Astrocyte (in vitro differentiated cells and primary cell): ENCODE results near the gene ITGA1. TPM values are rescaled to one million over a fixed set of nuclear protein-coding genes. Genes with fewer than 3 reads are reported as not detected.

Experiments
- DNase-seq: peaks from one replicate; pipeline ENCODE4 v3.0.0-alpha.2; 2010; ENCODE audit warnings: low read depth
- FAIRE-seq: peaks from 2 replicates; lab custom pipeline; 2011; peaks lifted over from hg19 to GRCh38; lab: Jason Lieb, UNC
- H2AFZ ChIP-seq: 2 replicates; pipeline ENCODE4 v1.6.0; 2012; ENCODE audit warnings: low read depth, low read length, inconsistent platforms
- H3K27ac ChIP-seq: 2 replicates; pipeline ENCODE4 v1.5.1; 2011; ENCODE audit warnings: low read depth, low read length, inconsistent platforms
- H3K27me3 ChIP-seq: 2 replicates; pipeline ENCODE4 v1.6.0; 2011; ENCODE audit warnings: low read length, inconsistent platforms; ENCODE audit not compliant: insufficient read depth
- H3K36me3 ChIP-seq: 2 replicates; pipeline ENCODE4 v1.5.1; 2011; ENCODE audit warnings: low read length, inconsistent platforms; ENCODE audit not compliant: insufficient read depth
- H3K4me1 ChIP-seq: 2 replicates; pipeline ENCODE4 v1.5.1; 2011; ENCODE audit warnings: low read length, inconsistent platforms; ENCODE audit not compliant: insufficient read depth
- H3K4me2 ChIP-seq: 2 replicates; pipeline ENCODE4 v1.6.0; 2012; ENCODE audit warnings: low read length, inconsistent platforms
- H3K4me3 ChIP-seq: 2 replicates; pipeline ENCODE4 v1.5.1; 2011; ENCODE audit warnings: low read depth, mild to moderate bottlenecking, low read length, inconsistent platforms; ENCODE audit not compliant: insufficient read depth
- H3K79me2 ChIP-seq: 2 replicates; pipeline ENCODE4 v1.6.0; 2012; ENCODE audit warnings: mild to moderate bottlenecking, low read length, inconsistent platforms; ENCODE audit not compliant: insufficient read depth
- H3K9ac ChIP-seq: 2 replicates; pipeline ENCODE4 v1.6.0; 2012; ENCODE audit warnings: mild to moderate bottlenecking, low read length, inconsistent platforms
- H3K9me3 ChIP-seq: 2 replicates; pipeline ENCODE4 v1.5.1; 2012; ENCODE audit warnings: low read depth, mild to moderate bottlenecking, low read length, inconsistent platforms; ENCODE audit not compliant: insufficient read depth
- H4K20me1 ChIP-seq: 2 replicates; pipeline ENCODE4 v1.6.0; 2012; ENCODE audit warnings: low read length, inconsistent platforms; ENCODE audit not compliant: insufficient read depth
- H3K27ac Mint-ChIP-seq: one replicate; pipeline ENCODE4 v1.8.0; 2021; ENCODE audit warnings: mild to moderate bottlenecking, mixed read lengths; ENCODE audit not compliant: unreplicated experiment
- H3K27me3 Mint-ChIP-seq: one replicate; pipeline ENCODE4 v1.8.0; 2021; ENCODE audit warnings: low read depth, mixed read lengths; ENCODE audit not compliant: unreplicated experiment
- H3K36me3 Mint-ChIP-seq: one replicate; pipeline ENCODE4 v1.8.0; 2021; ENCODE audit warnings: low read depth, mixed read lengths; ENCODE audit not compliant: unreplicated experiment
- H3K4me1 Mint-ChIP-seq: one replicate; pipeline ENCODE4 v1.8.0; 2021; ENCODE audit warnings: low read depth, mixed read lengths; ENCODE audit not compliant: unreplicated experiment
- H3K4me3 Mint-ChIP-seq: one replicate; pipeline ENCODE4 v1.8.0; 2021; ENCODE audit warnings: mild to moderate bottlenecking, moderate library complexity, mixed read lengths; ENCODE audit not compliant: unreplicated experiment
- H3K9me3 Mint-ChIP-seq: one replicate; pipeline ENCODE4 v1.8.0; 2021; ENCODE audit warnings: mild to moderate bottlenecking, mixed read lengths; ENCODE audit not compliant: unreplicated experiment
- CTCF ChIP-seq: IDR thresholded peaks from 2 replicates; pipeline ENCODE4 v1.5.1; 2011; ENCODE audit warnings: low read depth, mild to moderate bottlenecking, inconsistent platforms, low read length, moderate library complexity; ENCODE audit not compliant: insufficient read depth
- EZH2 ChIP-seq: IDR thresholded peaks from 2 replicates; pipeline ENCODE4 v1.6.1; 2012; ENCODE audit warnings: mild to moderate bottlenecking, low read length, inconsistent platforms; ENCODE audit not compliant: insufficient read depth
- total RNA-seq: library from RNA; stranded (reverse); gene quantifications from 2 replicates; pipeline ENCODE4 v1.2.1, GENCODE V29; 2021

The ITGA1 gene
- total RNA-seq, 1 donor from 2014 or later = 73.7 TPM

DNA sequence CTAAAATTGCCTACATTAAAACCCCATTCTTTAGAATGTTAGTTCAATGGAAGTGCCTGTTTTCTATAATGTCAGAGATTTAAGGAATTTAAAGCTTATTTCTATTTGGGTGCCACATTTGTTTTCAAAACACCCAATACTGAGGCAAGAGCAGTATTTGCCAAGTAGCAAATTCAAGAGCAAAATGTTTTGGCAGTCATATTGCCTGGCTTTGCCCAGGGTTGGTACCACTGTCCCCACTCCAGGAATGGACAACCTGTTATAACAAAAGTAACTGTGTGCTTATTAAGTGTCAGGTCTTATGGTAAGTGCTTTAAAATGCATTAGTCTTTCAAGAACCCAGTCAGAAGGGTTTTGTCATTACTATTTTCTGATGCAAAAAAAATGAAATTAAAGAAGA lies 19.3 kb downstream of the ITGA1 start:
- Histone ChIP-seq H3K4me1 (peaks cover 24% of the 10 kb centered on the region), H3K9me3 (no peaks in the 10 kb centered on the region), H3K4me3 (no peak overlapping the region), H3K4me2 (no peak overlapping the region), H3K27me3 (no peaks in the 10 kb centered on the region), H3K27ac (no peak overlapping the region), H4K20me1 (peaks cover 25% of the 10 kb centered on the region), H3K36me3 (peaks cover 2% of the 10 kb centered on the region), H3K79me2 (peaks cover 40% of the 10 kb centered on the region), H2AFZ (no peak overlapping the region), H3K9ac (no peak overlapping the region)
- no peak overlapping the region for H3K27ac Mint-ChIP-seq
- no peaks in the 10 kb centered on the region for H3K9me3 Mint-ChIP-seq
- no peak for DNase-seq
- no peak for FAIRE-seq
- H3K36me3 Mint-ChIP-seq = peaks cover 7% of the 10 kb centered on the region
- H3K4me1 Mint-ChIP-seq = peaks cover 46% of the 10 kb centered on the region
- no peaks in the 10 kb centered on the region for H3K27me3 Mint-ChIP-seq
- peak overlapping the region; percentile 63 for H3K4me3 Mint-ChIP-seq
- TF ChIP-seq EZH2 (no peak), CTCF (no peak)

GRCh38 chr5:52807723-52808122 lies 20.0 kb downstream of the ITGA1 start:
- Mint-ChIP-seq H3K27ac (no peak overlapping the region), H3K9me3 (no peaks in the 10 kb centered on the region), H3K4me1 (peaks cover 46% of the 10 kb centered on the region), H3K4me3 (no peak overlapping the region), H3K36me3 (peaks cover 5% of the 10 kb centered on the region), H3K27me3 (no peaks in the 10 kb centered on the region)
- no peak for TF ChIP-seq EZH2
- no peak for TF ChIP-seq CTCF
- no peak for FAIRE-seq
- H3K4me3 ChIP-seq = no peak overlapping the region
- peaks cover 2% of the 10 kb centered on the region for H3K36me3 ChIP-seq
- peaks cover 33% of the 10 kb centered on the region for H3K79me2 ChIP-seq
- H3K27ac ChIP-seq = no peak overlapping the region
- peaks cover 22% of the 10 kb centered on the region for H4K20me1 ChIP-seq
- no peak overlapping the region for H2AFZ ChIP-seq
- DNase-seq = no peak
- H3K27me3 ChIP-seq = no peaks in the 10 kb centered on the region
- H3K4me2 ChIP-seq = no peak overlapping the region
- no peak overlapping the region for H3K9ac ChIP-seq
- H3K4me1 ChIP-seq = peaks cover 24% of the 10 kb centered on the region
- no peaks in the 10 kb centered on the region for H3K9me3 ChIP-seq

- Histone ChIP-seq H3K79me2 (peaks cover 26% of the 10 kb centered on the region), H4K20me1 (peaks cover 17% of the 10 kb centered on the region), H3K36me3 (peaks cover 2% of the 10 kb centered on the region), H3K4me3 (no peak overlapping the region), H3K27me3 (no peaks in the 10 kb centered on the region), H2AFZ (no peak overlapping the region), H3K9ac (no peak overlapping the region), H3K9me3 (no peaks in the 10 kb centered on the region), H3K27ac (no peak overlapping the region), H3K4me1 (peaks cover 23% of the 10 kb centered on the region), H3K4me2 (no peak overlapping the region)
- FAIRE-seq (peak; percentile 39), DNase-seq (peak; percentile 57)
- no peak for TF ChIP-seq EZH2
- TF ChIP-seq CTCF = no peak
- Mint-ChIP-seq H3K36me3 (peaks cover 5% of the 10 kb centered on the region), H3K4me3 (no peak overlapping the region), H3K4me1 (peaks cover 45% of the 10 kb centered on the region), H3K27me3 (no peaks in the 10 kb centered on the region), H3K9me3 (no peaks in the 10 kb centered on the region), H3K27ac (no peak overlapping the region)
Observed at GRCh38 chr5:52808316-52808901, 20.7 kb downstream of the ITGA1 start.
